Measurements from ENCODE around the gene OR4D2.

- TF ChIP-seq, protein P1, sequence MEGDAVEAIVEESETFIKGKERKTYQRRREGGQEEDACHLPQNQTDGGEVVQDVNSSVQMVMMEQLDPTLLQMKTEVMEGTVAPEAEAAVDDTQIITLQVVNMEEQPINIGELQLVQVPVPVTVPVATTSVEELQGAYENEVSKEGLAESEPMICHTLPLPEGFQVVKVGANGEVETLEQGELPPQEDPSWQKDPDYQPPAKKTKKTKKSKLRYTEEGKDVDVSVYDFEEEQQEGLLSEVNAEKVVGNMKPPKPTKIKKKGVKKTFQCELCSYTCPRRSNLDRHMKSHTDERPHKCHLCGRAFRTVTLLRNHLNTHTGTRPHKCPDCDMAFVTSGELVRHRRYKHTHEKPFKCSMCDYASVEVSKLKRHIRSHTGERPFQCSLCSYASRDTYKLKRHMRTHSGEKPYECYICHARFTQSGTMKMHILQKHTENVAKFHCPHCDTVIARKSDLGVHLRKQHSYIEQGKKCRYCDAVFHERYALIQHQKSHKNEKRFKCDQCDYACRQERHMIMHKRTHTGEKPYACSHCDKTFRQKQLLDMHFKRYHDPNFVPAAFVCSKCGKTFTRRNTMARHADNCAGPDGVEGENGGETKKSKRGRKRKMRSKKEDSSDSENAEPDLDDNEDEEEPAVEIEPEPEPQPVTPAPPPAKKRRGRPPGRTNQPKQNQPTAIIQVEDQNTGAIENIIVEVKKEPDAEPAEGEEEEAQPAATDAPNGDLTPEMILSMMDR (IDR thresholded peaks at IDR 0.05): peak; percentile 48 to 85 (median 77)
- peak; percentile 36 for TF ChIP-seq POLR2A (IDR thresholded peaks at IDR 0.05)
These were observed 52.4 kb downstream of the OR4D2 start, which contains the start of gene MKS1 for GRCh38 chr17:58219007-58219788.
